Mesothelial cell of epicardium (in vitro differentiated cells): Measurements from ENCODE around the gene FBXL5. TPM values are rescaled to one million over a fixed set of nuclear protein-coding genes. Genes with fewer than 3 reads are reported as not detected.

ENCODE experiments used
- DNase-seq, 2 experiments: peaks; one replicate each; pipeline ENCODE4 v3.0.0; 2021; ENCODE audit warnings: low spot score in 2 of 2; ENCODE audit not compliant: unreplicated experiment in 2 of 2
- H3K27ac Mint-ChIP-seq: 2 replicates; pipeline ENCODE4 v1.8.0; 2021; ENCODE audit warnings: mixed read lengths
- H3K27me3 Mint-ChIP-seq: 2 replicates; pipeline ENCODE4 v1.8.0; 2021; ENCODE audit warnings: low read depth, mixed read lengths
- H3K36me3 Mint-ChIP-seq: 2 replicates; pipeline ENCODE4 v1.8.0; 2021; ENCODE audit warnings: mixed read lengths
- H3K4me1 Mint-ChIP-seq: 2 replicates; pipeline ENCODE4 v1.8.0; 2021; ENCODE audit warnings: mixed read lengths
- H3K4me3 Mint-ChIP-seq: 2 replicates; pipeline ENCODE4 v1.8.0; 2021; ENCODE audit warnings: mild to moderate bottlenecking, moderate library complexity, mixed read lengths
- H3K9me3 Mint-ChIP-seq: 2 replicates; pipeline ENCODE4 v1.8.0; 2021; ENCODE audit warnings: mixed read lengths
- CTCF ChIP-seq: fragments of 200-600 bp; sonication (generic); IDR thresholded peaks from one replicate; pipeline ENCODE4 v1.5.0; 2021; ENCODE audit warnings: antibody characterized with exemption; ENCODE audit not compliant: unreplicated experiment
- total RNA-seq: library from RNA; stranded (reverse); gene quantifications from 3 replicates; pipeline ENCODE4 v1.2.1, GENCODE V29; 2021

Gene FBXL5
- total RNA-seq, 1 donor from 2014 or later = 56.5 TPM

GRCh38 chr4:15592799-15593198, 62.4 kb downstream of the FBXL5 start:
- no peak overlapping the region for H3K27ac Mint-ChIP-seq
- DNase-seq = no peak
- H3K27me3 Mint-ChIP-seq = no peaks in the 10 kb centered on the region
- peaks cover 9% of the 10 kb centered on the region for H3K36me3 Mint-ChIP-seq
- no peaks in the 10 kb centered on the region for H3K4me1 Mint-ChIP-seq
- no peak for TF ChIP-seq CTCF
- H3K4me3 Mint-ChIP-seq = no peak overlapping the region
- H3K9me3 Mint-ChIP-seq = peaks cover under 1% of the 10 kb centered on the region

GRCh38 chr4:15587649-15588048, 67.5 kb downstream of the FBXL5 start:
- Mint-ChIP-seq H3K36me3 (peaks cover 20% of the 10 kb centered on the region), H3K4me3 (no peak overlapping the region), H3K9me3 (peaks cover 11% of the 10 kb centered on the region), H3K27me3 (no peaks in the 10 kb centered on the region), H3K27ac (no peak overlapping the region), H3K4me1 (no peaks in the 10 kb centered on the region)
- no peak for TF ChIP-seq CTCF
- no peak for DNase-seq

GRCh38 chr4:15586066-15586465, 69.1 kb downstream of the FBXL5 start:
- Mint-ChIP-seq H3K27ac (no peak overlapping the region), H3K36me3 (peaks cover 30% of the 10 kb centered on the region), H3K27me3 (no peaks in the 10 kb centered on the region), H3K4me3 (no peak overlapping the region), H3K9me3 (peaks cover 11% of the 10 kb centered on the region), H3K4me1 (no peaks in the 10 kb centered on the region)
- DNase-seq = no peak
- no peak for TF ChIP-seq CTCF

- no peak overlapping the region for H3K27ac Mint-ChIP-seq
- H3K36me3 Mint-ChIP-seq = peaks cover 30% of the 10 kb centered on the region
- no peaks in the 10 kb centered on the region for H3K27me3 Mint-ChIP-seq
- H3K4me3 Mint-ChIP-seq = no peak overlapping the region
- no peak for TF ChIP-seq CTCF
- H3K9me3 Mint-ChIP-seq = peaks cover 11% of the 10 kb centered on the region
- no peaks in the 10 kb centered on the region for H3K4me1 Mint-ChIP-seq
- DNase-seq = no peak
These were observed 69.8 kb downstream of the FBXL5 start for GRCh38 chr4:15585331-15585730.

- no peaks in the 10 kb centered on the region for H3K27me3 Mint-ChIP-seq
- no peak for DNase-seq
- peaks cover 11% of the 10 kb centered on the region for H3K9me3 Mint-ChIP-seq
- no peak overlapping the region for H3K27ac Mint-ChIP-seq
- H3K4me3 Mint-ChIP-seq = no peak overlapping the region
- no peaks in the 10 kb centered on the region for H3K4me1 Mint-ChIP-seq
- H3K36me3 Mint-ChIP-seq = peaks cover 30% of the 10 kb centered on the region
- TF ChIP-seq CTCF = no peak
These were observed 70.4 kb downstream of the FBXL5 start for GRCh38 chr4:15584785-15585184.

- Mint-ChIP-seq H3K27me3 (no peaks in the 10 kb centered on the region), H3K9me3 (no peaks in the 10 kb centered on the region), H3K36me3 (peaks cover 11% of the 10 kb centered on the region), H3K27ac (no peak overlapping the region), H3K4me3 (no peak overlapping the region), H3K4me1 (no peaks in the 10 kb centered on the region)
- TF ChIP-seq CTCF = no peak
- DNase-seq = no peak
These were observed 77.6 kb downstream of the FBXL5 start for GRCh38 chr4:15577508-15577907.
